HepG2 (cell line): ENCODE measurements around the gene RDH11. TPM values are rescaled to one million over a fixed set of nuclear protein-coding genes. Genes with fewer than 3 reads are reported as not detected.

Source experiments
- ATAC-seq: fragments of 200-7000 bp; cut with Tn5 transposase; 3 replicates; pipeline ENCODE4 v1.9.1; 2020; ENCODE audit warnings: mild to moderate bottlenecking, moderate library complexity
- BruUV-seq: library from RNA; stranded (reverse); fragments of 400-500 nt; replicated peaks from 2 replicates; lab custom pipeline; 2021; lab: Mats Ljungman, UMichigan
- CTCF ChIA-PET: fragments of 300-600 bp; formaldehyde crosslinking; extraction: SDS; loops from one replicate; lab custom pipeline; 2021; ENCODE audit warnings: low total read pairs, inconsistent platforms, low intra/inter-chr PET ratio; lab: Yijun Ruan, JAX
- POLR2A ChIA-PET: fragments of 350-600 bp; sonication (Branson Sonifier 250); formaldehyde crosslinking; loops from one replicate; lab custom pipeline; 2020; ENCODE audit warnings: antibody characterized with exemption, inconsistent platforms; lab: Yijun Ruan, JAX
- DNase-seq: peaks from one replicate; pipeline ENCODE4 v3.0.0-alpha.2; 2015; ENCODE audit warnings: low spot score
- FAIRE-seq: peaks from 3 replicates; lab custom pipeline; 2011; peaks lifted over from hg19 to GRCh38; lab: Jason Lieb, UNC
- H2AFZ ChIP-seq: one replicate; pipeline ENCODE4 v1.6.1; 2011; ENCODE audit warnings: low read length, inconsistent platforms
- H3K27ac ChIP-seq: fragments of 300-600 bp; 3 replicates; pipeline ENCODE4 v1.8.0; 2011; ENCODE audit warnings: mixed run types, mild to moderate bottlenecking, mixed read lengths, low read length, inconsistent platforms; ENCODE audit not compliant: insufficient read depth; ENCODE audit errors: extremely low read length
- H3K27me3 ChIP-seq, 2 experiments: fragments of 200-600 bp in 1 of 2; 2 replicates in 1 of 2; 3 replicates in 1 of 2; pipeline versions ENCODE4 v1.6.0 to v1.8.0; 2011; ENCODE audit warnings: low read length in 2 of 2, mild to moderate bottlenecking in 2 of 2, moderate library complexity in 2 of 2, inconsistent platforms in 1 of 2; ENCODE audit not compliant: insufficient read depth in 2 of 2, control insufficient read depth in 1 of 2
- H3K36me3 ChIP-seq, 2 experiments: fragments of 200-600 bp in 1 of 2; replicated peaks in 1 of 2; 2 replicates in 1 of 2; 3 replicates in 1 of 2; pipeline versions ENCODE4 v1.5.1 to v1.8.0; 2011; ENCODE audit warnings: low read length in 2 of 2, inconsistent platforms in 1 of 2; ENCODE audit not compliant: insufficient read depth in 2 of 2, control insufficient read depth in 1 of 2
- H3K4me1 ChIP-seq: 2 replicates; pipeline ENCODE4 v1.5.1; 2012; ENCODE audit warnings: low read length, inconsistent platforms; ENCODE audit not compliant: insufficient read depth
- H3K4me2 ChIP-seq: 2 replicates; pipeline ENCODE4 v1.6.0; 2011; ENCODE audit warnings: low read depth, low read length, inconsistent platforms
- H3K4me3 ChIP-seq, 3 experiments: fragments of 200-600 bp in 1 of 3; sonication (generic), shearing (Covaris generic) in 1 of 3; replicated peaks in 1 of 3; 2 replicates each; pipeline ENCODE4 v1.5.1; 2011 to 2016; ENCODE audit warnings: low read length in 3 of 3, inconsistent platforms in 2 of 3, low read depth in 2 of 3, mild to moderate bottlenecking in 2 of 3, control low read depth in 1 of 3, mixed read lengths in 1 of 3; ENCODE audit not compliant: insufficient read depth in 1 of 3
- H3K79me2 ChIP-seq: one replicate; pipeline ENCODE4 v1.6.1; 2011; ENCODE audit warnings: low read length, inconsistent platforms; ENCODE audit not compliant: insufficient read depth
- H3K9ac ChIP-seq: 2 replicates; pipeline ENCODE4 v1.6.0; 2011; ENCODE audit warnings: mild to moderate bottlenecking, low read depth, low read length, inconsistent platforms; ENCODE audit not compliant: insufficient read depth
- H3K9me3 ChIP-seq: 2 replicates; pipeline ENCODE4 v1.5.1; 2012; ENCODE audit warnings: mild to moderate bottlenecking, low read length
- H4K20me1 ChIP-seq: 2 replicates; pipeline ENCODE4 v1.6.0; 2011; ENCODE audit warnings: inconsistent platforms, mild to moderate bottlenecking, low read length, moderate library complexity; ENCODE audit not compliant: insufficient read depth
- FIP1L1 ChIP-seq: fragments of 200-400 bp; formaldehyde crosslinking; IDR thresholded peaks from 2 replicates; pipeline ENCODE4 v1.6.1; 2018; ENCODE audit warnings: low read depth, mild to moderate bottlenecking, low read length, moderate library complexity, borderline replicate concordance; ENCODE audit not compliant: insufficient read depth
- FOSL2 ChIP-seq: sonication (generic); formaldehyde crosslinking; IDR thresholded peaks from 2 replicates; pipeline ENCODE4 v1.4.0; 2020; ENCODE audit warnings: missing genetic modification reagents
- GATA4 ChIP-seq: sonication (generic); IDR thresholded peaks from 2 replicates; pipeline ENCODE4 v1.6.1; 2016; ENCODE audit warnings: antibody characterized with exemption, low read depth, borderline replicate concordance
- JUN ChIP-seq: sonication (generic); formaldehyde crosslinking; IDR thresholded peaks from 2 replicates; pipeline ENCODE4 v1.4.0; 2020; ENCODE audit warnings: mild to moderate bottlenecking, missing genetic modification reagents
- RFX1 ChIP-seq: fragments of 450-650 bp; IDR thresholded peaks from 2 replicates; pipeline ENCODE4 v1.6.1; 2017
- SOX5 ChIP-seq: IDR thresholded peaks from 2 replicates; pipeline ENCODE4 v1.6.1; 2016; ENCODE audit warnings: borderline replicate concordance
- SP1 ChIP-seq, 2 experiments: fragments of 450-650 bp in 1 of 2; sonication (generic) in 1 of 2; formaldehyde crosslinking in 1 of 2; IDR thresholded peaks; 2 replicates each; pipeline versions ENCODE4 v1.4.0 to v1.6.1; 2016 to 2020; ENCODE audit warnings: missing genetic modification reagents in 1 of 2
- SP5 ChIP-seq: IDR thresholded peaks from 2 replicates; pipeline ENCODE4 v1.6.1; 2016; ENCODE audit warnings: low read depth, borderline replicate concordance
- U2AF1 ChIP-seq: fragments of 200-400 bp; formaldehyde crosslinking; optimal IDR thresholded peaks from 2 replicates; pipeline ENCODE3; 2017; ENCODE audit warnings: mild to moderate bottlenecking, low read depth, low read length
- ZNF441 ChIP-seq: sonication (generic); formaldehyde crosslinking; IDR thresholded peaks from 2 replicates; pipeline ENCODE4 v1.7.0; 2021; ENCODE audit warnings: missing genetic modification reagents, borderline replicate concordance
- ZNF549 ChIP-seq: sonication (generic); formaldehyde crosslinking; IDR thresholded peaks from 2 replicates; pipeline ENCODE4 v1.5.0; 2020; ENCODE audit warnings: missing genetic modification reagents
- WGBS: methylation state at CpG from one replicate; pipeline ENCODE4 v1.1.6; 2017; ENCODE audit warnings: low lambda C conversion rate; 5-methylcytosine and 5-hydroxymethylcytosine counted together
- in situ Hi-C: cut with HindIII; loops from 2 replicates; pipeline ENCODE4 v1.10.0; 2017; ENCODE audit warnings: low pct_unique_long_range_greater_than_20kb; ENCODE audit not compliant: extremely low pct_ligation_motif_present
- intact Hi-C: fragments of 100-400 bp; cut with micrococcal nuclease; formaldehyde crosslinking; loops from one replicate; pipeline ENCODE4 v1.10.0; 2022; ENCODE audit not compliant: unreplicated experiment
- polyA plus RNA-seq, 8 experiments: library from polyadenylated mRNA; depleted of rRNA in 3 of 8; stranded (reverse) in 7 of 8; unstranded in 1 of 8; fragments of >200 nt; fragmentation: Illumina TruSeq in 4 of 8; extraction: Trizol in 4 of 8; gene quantifications; 2 replicates each; pipeline versions ENCODE4 v1.2.1 to v1.2.3, GENCODE V29; 2011 to 2016; ENCODE audit warnings: low read depth in 4 of 8, missing spikeins in 1 of 8, mixed read lengths in 1 of 8; ENCODE audit not compliant: insufficient read depth in 1 of 8
- total RNA-seq, 5 experiments: library from RNA; depleted of rRNA; stranded (reverse); fragments of >200 nt; fragmentation: Illumina TruSeq; extraction: Trizol; gene quantifications; 2 replicates each; pipeline ENCODE4 v1.2.3, GENCODE V29; 2016; ENCODE audit warnings: low read depth in 1 of 5
- TF ChIP-seq, protein P1 (sequence below): sonication (generic); formaldehyde crosslinking; IDR thresholded peaks from 2 replicates; pipeline ENCODE4 v1.8.1; 2023; ENCODE audit warnings: missing genetic modification reagents, inconsistent platforms, borderline replicate concordance
- TF ChIP-seq, protein P2 (sequence below): sonication (generic); formaldehyde crosslinking; IDR thresholded peaks from 2 replicates; pipeline ENCODE4 v1.8.0; 2022; ENCODE audit warnings: low read depth, missing genetic modification reagents
- TF ChIP-seq, protein P3 (sequence below): sonication (generic); formaldehyde crosslinking; IDR thresholded peaks from 2 replicates; pipeline ENCODE4 v1.4.0; 2020; ENCODE audit warnings: low read depth, mild to moderate bottlenecking, missing genetic modification reagents
- TF ChIP-seq, protein P4 (sequence below): sonication (generic); formaldehyde crosslinking; IDR thresholded peaks from 2 replicates; pipeline ENCODE4 v1.8.0; 2022; ENCODE audit warnings: missing genetic modification reagents, low read depth, mild to moderate bottlenecking, borderline replicate concordance
- TF ChIP-seq, protein P5 (sequence below): sonication (generic); formaldehyde crosslinking; IDR thresholded peaks from 2 replicates; pipeline ENCODE4 v1.9.0; 2021; ENCODE audit warnings: missing genetic modification reagents, borderline replicate concordance
- TF ChIP-seq, protein P6 (sequence below): sonication (generic); formaldehyde crosslinking; IDR thresholded peaks from 2 replicates; pipeline ENCODE4 v1.5.1; 2020; ENCODE audit warnings: missing genetic modification reagents, mild to moderate bottlenecking, borderline replicate concordance

Gene RDH11
- total and polyA plus RNA-seq, 2 of the 13 experiments (the other 11 are each of a cell fraction or from before 2014, with no cell fraction given) = 106 to 131 TPM

DNA sequence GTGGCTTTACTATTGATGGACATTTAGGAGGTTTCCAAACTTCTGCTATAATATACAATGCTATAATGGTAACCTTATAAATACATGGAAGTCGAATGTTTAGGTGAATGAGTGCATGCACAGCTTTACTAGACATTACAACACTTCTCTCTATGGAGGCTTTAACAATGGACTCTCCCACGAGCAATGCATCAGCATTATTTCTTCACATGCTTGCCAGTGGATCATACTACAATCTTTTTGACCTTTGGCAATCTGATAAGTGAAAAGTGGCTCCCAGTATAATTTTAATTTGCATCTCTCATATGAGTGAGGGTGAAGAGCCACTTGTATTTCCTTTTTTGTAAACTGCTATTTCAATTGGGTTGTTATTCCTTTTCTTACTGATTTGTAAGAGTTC is 24.3 kb upstream of the RDH11 start:
- intact Hi-C loops (no loop called here), in situ Hi-C loops (no loop called here)
- no peak overlapping the region for H3K27ac ChIP-seq
- no peak overlapping the region for H3K9ac ChIP-seq
- H4K20me1 ChIP-seq = no peaks in the 10 kb centered on the region
- no peaks in the 10 kb centered on the region for H3K9me3 ChIP-seq
- peaks cover 58% of the 10 kb centered on the region for H3K4me1 ChIP-seq
- H3K4me2 ChIP-seq = no peak overlapping the region
- ATAC-seq (no peak), DNase-seq (no peak), FAIRE-seq (no peak)
- H3K36me3 ChIP-seq = no peaks in the 10 kb centered on the region
- WGBS = 7% methylated on average over 2 of the region's 2 CpGs
- H2AFZ ChIP-seq = no peak overlapping the region
- no peaks in the 10 kb centered on the region for H3K27me3 ChIP-seq
- H3K79me2 ChIP-seq = no peaks in the 10 kb centered on the region
- ChIA-PET POLR2A (interaction anchor here (2.0 kb wide), 1 partner anchor 9 kb away, joined by 9 read pairs; no protein-coding TSS in a partner anchor), CTCF (no interaction called here)
- no peak overlapping the region for H3K4me3 ChIP-seq
- BruUV-seq = no TSS peak
- TF ChIP-seq GATA4 (no peak), FIP1L1 (no peak), U2AF1 (no peak), SOX5 (CRISPR knock-in tag) (no peak), ZNF549 (CRISPR knock-in tag) (no peak), JUN (CRISPR knock-in tag) (no peak), ZNF441 (no peak), SP1 (IDR thresholded peaks at IDR 0.05) (no peak), SP1 (CRISPR knock-in tag; IDR thresholded peaks at IDR 0.05) (no peak), RFX1 (no peak), FOSL2 (no peak), SP5 (no peak)
- TF ChIP-seq, protein P1, sequence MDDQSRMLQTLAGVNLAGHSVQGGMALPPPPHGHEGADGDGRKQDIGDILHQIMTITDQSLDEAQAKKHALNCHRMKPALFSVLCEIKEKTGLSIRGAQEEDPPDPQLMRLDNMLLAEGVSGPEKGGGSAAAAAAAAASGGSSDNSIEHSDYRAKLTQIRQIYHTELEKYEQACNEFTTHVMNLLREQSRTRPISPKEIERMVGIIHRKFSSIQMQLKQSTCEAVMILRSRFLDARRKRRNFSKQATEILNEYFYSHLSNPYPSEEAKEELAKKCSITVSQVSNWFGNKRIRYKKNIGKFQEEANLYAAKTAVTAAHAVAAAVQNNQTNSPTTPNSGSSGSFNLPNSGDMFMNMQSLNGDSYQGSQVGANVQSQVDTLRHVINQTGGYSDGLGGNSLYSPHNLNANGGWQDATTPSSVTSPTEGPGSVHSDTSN (CRISPR knock-in tag) = no peak
- TF ChIP-seq, protein P2, sequence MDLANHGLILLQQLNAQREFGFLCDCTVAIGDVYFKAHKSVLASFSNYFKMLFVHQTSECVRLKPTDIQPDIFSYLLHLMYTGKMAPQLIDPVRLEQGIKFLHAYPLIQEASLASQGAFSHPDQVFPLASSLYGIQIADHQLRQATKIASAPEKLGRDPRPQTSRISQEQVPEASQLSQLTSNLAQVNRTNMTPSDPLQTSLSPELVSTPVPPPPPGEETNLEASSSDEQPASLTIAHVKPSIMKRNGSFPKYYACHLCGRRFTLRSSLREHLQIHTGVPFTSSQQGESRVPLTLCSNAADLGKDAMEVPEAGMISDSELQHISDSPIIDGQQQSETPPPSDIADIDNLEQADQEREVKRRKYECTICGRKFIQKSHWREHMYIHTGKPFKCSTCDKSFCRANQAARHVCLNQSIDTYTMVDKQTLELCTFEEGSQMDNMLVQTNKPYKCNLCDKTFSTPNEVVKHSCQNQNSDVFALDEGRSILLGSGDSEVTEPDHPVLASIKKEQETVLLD = no peak
- TF ChIP-seq, protein P3, sequence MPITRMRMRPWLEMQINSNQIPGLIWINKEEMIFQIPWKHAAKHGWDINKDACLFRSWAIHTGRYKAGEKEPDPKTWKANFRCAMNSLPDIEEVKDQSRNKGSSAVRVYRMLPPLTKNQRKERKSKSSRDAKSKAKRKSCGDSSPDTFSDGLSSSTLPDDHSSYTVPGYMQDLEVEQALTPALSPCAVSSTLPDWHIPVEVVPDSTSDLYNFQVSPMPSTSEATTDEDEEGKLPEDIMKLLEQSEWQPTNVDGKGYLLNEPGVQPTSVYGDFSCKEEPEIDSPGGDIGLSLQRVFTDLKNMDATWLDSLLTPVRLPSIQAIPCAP (CRISPR knock-in tag) = no peak
- TF ChIP-seq, protein P4, sequence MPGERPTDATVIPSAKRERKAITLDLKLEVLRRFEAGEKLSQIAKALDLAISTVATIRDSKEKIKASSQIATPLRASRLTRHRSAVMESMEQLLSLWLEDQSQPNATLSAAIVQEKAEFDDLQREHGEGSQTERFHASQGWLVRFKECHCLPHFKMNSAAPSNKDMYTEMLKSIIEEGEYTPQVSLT (CRISPR knock-in tag) = no peak
- TF ChIP-seq, protein P5, sequence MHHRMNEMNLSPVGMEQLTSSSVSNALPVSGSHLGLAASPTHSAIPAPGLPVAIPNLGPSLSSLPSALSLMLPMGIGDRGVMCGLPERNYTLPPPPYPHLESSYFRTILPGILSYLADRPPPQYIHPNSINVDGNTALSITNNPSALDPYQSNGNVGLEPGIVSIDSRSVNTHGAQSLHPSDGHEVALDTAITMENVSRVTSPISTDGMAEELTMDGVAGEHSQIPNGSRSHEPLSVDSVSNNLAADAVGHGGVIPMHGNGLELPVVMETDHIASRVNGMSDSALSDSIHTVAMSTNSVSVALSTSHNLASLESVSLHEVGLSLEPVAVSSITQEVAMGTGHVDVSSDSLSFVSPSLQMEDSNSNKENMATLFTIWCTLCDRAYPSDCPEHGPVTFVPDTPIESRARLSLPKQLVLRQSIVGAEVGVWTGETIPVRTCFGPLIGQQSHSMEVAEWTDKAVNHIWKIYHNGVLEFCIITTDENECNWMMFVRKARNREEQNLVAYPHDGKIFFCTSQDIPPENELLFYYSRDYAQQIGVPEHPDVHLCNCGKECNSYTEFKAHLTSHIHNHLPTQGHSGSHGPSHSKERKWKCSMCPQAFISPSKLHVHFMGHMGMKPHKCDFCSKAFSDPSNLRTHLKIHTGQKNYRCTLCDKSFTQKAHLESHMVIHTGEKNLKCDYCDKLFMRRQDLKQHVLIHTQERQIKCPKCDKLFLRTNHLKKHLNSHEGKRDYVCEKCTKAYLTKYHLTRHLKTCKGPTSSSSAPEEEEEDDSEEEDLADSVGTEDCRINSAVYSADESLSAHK = no peak
- TF ChIP-seq, protein P6, sequence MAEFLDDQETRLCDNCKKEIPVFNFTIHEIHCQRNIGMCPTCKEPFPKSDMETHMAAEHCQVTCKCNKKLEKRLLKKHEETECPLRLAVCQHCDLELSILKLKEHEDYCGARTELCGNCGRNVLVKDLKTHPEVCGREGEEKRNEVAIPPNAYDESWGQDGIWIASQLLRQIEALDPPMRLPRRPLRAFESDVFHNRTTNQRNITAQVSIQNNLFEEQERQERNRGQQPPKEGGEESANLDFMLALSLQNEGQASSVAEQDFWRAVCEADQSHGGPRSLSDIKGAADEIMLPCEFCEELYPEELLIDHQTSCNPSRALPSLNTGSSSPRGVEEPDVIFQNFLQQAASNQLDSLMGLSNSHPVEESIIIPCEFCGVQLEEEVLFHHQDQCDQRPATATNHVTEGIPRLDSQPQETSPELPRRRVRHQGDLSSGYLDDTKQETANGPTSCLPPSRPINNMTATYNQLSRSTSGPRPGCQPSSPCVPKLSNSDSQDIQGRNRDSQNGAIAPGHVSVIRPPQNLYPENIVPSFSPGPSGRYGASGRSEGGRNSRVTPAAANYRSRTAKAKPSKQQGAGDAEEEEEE (CRISPR knock-in tag) = no peak
